Stimulated activated memory B cell treated with anti-CD40 and anti-IgM and Interleukin-4, amounts not matched to agents 10 μg/mL and 1 μg/mL and 100 μg/mL, for 72 hours (primary cell): ENCODE measurements around the gene DIPK2B.

Source experiments
- ATAC-seq: fragments of 150-1000 bp; cut with Tn5 transposase; 2 replicates; pipeline ENCODE4 v1.10.0; 2021
- H3K27ac Mint-ChIP-seq: one replicate; pipeline ENCODE4 v1.8.0; 2022; ENCODE audit warnings: mild to moderate bottlenecking, mixed read lengths
- H3K27me3 Mint-ChIP-seq: one replicate; pipeline ENCODE4 v1.8.0; 2022; ENCODE audit warnings: mixed read lengths
- H3K36me3 Mint-ChIP-seq: one replicate; pipeline ENCODE4 v1.8.0; 2022; ENCODE audit warnings: mixed read lengths
- H3K4me1 Mint-ChIP-seq: one replicate; pipeline ENCODE4 v1.8.0; 2022; ENCODE audit warnings: mixed read lengths
- H3K4me3 Mint-ChIP-seq: one replicate; pipeline ENCODE4 v1.8.0; 2022; ENCODE audit warnings: mild to moderate bottlenecking, moderate library complexity, mixed read lengths
- H3K9me3 Mint-ChIP-seq: one replicate; pipeline ENCODE4 v1.8.0; 2022; ENCODE audit warnings: mixed read lengths

Gene DIPK2B, protein sequence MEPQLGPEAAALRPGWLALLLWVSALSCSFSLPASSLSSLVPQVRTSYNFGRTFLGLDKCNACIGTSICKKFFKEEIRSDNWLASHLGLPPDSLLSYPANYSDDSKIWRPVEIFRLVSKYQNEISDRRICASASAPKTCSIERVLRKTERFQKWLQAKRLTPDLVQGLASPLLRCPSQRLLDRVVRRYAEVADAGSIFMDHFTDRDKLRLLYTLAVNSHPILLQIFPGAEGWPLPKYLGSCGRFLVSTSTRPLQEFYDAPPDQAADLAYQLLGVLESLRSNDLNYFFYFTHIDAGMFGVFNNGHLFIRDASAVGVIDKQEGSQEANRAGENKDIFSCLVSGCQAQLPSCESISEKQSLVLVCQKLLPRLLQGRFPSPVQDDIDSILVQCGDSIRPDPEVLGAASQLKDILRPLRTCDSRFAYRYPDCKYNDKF

DNA sequence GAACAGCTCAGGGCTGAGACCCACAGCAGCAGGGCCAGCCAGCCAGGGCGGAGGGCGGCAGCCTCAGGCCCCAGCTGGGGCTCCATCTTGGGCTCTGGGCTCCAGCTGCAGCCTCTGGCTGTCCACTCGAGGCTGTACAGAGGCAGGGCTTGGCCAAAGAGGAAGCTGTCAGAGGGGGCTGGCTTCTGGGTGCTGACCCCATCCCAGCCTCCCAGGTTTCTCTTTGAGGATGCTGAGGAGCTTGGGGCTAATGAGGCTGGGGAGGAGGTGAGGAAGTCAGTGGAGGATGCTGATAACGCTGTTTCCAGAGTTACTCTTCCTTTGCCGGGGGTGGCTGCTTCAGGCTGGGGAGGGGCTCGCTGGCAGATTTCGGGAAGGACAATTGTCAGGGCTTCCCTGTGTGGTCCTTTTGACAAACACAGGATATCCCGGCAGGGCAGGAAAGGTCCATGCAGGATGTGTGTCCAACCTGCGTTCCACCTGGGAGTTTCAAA lies at the start of gene DIPK2B:
Gene DIPK2B (minus strand): TSS at position 136 of the 494 bp plus-strand sequence. CDS start 50 bp downstream, at position 86.
- Mint-ChIP-seq H3K27me3 (peaks cover 28% of the 10 kb centered on the region), H3K4me3 (no peak within 1 kb of the TSS), H3K36me3 (no peaks in the 10 kb centered on the region), H3K4me1 (no peaks in the 10 kb centered on the region), H3K9me3 (peaks cover 4% of the 10 kb centered on the region), H3K27ac (no peak within 1 kb of the TSS)
- no peak for ATAC-seq

DNA sequence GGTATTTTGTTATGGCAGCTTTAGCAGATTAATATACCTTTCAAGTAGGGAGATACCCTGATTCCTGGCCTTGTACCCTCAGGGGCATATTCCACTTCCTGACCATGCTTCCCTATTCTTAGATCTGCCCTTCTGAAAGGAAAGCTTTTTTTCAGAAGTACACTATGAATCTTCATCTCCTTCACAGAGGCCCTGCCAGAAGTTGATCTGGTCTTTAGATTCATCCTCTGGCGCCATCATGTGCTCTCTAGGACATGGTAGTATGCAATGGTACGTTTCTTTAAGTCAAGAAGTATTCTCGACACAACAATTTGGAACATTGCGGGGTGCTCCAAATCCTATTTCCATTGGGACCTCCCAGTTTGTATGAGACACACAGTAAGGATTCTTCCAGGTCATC lies 39.6 kb upstream of the DIPK2B start:
- Mint-ChIP-seq H3K4me1 (no peaks in the 10 kb centered on the region), H3K36me3 (no peaks in the 10 kb centered on the region), H3K9me3 (no peaks in the 10 kb centered on the region), H3K4me3 (no peak overlapping the region), H3K27me3 (no peaks in the 10 kb centered on the region), H3K27ac (no peak overlapping the region)
- no peak for ATAC-seq

DNA sequence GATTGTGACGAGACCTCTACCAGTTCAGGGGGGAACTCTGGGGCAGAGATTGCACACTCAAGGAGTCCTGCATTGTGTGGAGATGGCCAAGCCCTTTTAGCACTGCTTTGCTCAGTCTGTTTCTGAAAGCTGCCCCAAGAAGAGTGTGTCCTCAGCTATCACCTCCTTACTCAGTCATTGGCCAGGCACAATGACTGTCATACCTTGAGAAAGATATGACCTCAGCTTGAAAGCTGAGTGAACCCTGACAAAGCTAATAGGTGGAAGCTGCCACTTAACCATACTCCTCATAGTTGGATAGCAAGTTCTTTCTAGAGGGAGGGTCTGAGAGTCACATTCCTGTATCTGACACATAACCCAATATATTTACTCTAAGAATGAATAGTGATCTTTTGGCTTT lies 37.8 kb upstream of the DIPK2B start:
- ATAC-seq = no peak
- H3K27ac Mint-ChIP-seq = no peak overlapping the region
- no peaks in the 10 kb centered on the region for H3K36me3 Mint-ChIP-seq
- H3K4me1 Mint-ChIP-seq = no peaks in the 10 kb centered on the region
- no peaks in the 10 kb centered on the region for H3K27me3 Mint-ChIP-seq
- H3K9me3 Mint-ChIP-seq = no peaks in the 10 kb centered on the region
- no peak overlapping the region for H3K4me3 Mint-ChIP-seq

DNA sequence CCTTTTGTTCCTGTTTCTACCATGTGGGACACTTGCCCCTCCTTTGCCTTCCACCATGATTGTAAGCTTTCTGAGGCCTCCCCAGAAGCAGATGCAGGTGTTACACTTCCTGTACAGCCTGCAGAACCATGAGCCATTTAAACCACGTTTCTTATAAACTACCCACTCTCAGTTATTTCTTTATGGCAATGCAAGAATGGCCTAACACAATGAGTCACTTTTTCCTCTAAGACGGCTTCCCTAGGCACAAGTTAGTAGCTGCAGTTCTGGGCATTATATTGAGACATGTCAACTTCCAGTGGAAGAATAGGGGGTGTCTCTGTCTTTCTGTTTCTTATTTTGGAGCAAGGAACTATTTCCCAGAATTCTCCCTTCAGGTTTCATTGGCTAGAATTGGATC lies 32.9 kb upstream of the DIPK2B start:
- Mint-ChIP-seq H3K27me3 (no peaks in the 10 kb centered on the region), H3K4me3 (no peak overlapping the region), H3K27ac (peak overlapping the region; percentile 32), H3K4me1 (peaks cover 27% of the 10 kb centered on the region), H3K9me3 (peaks cover 3% of the 10 kb centered on the region), H3K36me3 (no peaks in the 10 kb centered on the region)
- no peak for ATAC-seq

DNA sequence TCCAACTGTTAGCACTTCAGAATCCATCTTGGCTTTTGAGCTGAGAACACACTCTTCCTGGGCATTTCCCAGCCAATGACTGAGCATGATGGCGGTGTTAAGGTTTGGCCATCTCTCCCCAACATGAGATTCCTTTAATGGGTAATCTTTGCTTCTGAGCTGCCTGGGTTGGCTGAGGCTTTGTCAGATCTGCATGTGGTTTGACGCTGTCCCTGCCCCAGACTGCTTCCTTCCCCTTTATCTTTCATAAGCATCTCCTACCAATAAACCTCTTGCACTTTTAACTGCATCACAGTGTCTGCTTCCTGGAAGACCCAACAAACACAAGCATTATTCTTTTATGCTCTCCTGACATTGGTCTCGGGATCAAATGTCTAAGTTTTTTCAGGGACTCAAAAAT lies 31.5 kb upstream of the DIPK2B start:
- Mint-ChIP-seq H3K27ac (no peak overlapping the region), H3K27me3 (no peaks in the 10 kb centered on the region), H3K36me3 (no peaks in the 10 kb centered on the region), H3K4me1 (peaks cover 27% of the 10 kb centered on the region), H3K4me3 (no peak overlapping the region), H3K9me3 (peaks cover 3% of the 10 kb centered on the region)
- no peak for ATAC-seq

DNA sequence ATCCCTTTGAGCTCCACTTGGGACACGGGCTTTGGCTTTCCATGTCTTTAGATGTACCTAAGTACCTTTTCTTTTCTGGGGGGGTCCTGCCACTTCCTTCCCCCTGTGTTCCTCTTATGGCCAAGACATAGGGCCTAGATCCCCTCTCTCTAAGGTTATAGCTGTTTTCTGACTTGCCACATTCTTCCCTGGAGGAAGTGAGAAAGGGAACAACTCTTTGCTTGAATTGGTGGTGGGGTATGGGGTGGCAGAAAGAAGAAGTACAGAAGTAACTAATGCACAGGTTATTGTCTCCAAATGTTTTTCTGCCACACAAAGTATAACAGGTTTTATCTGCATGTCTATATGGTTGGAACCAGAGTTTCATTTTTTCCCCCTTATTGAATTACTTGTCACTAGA lies 29.7 kb upstream of the DIPK2B start:
- H3K36me3 Mint-ChIP-seq = no peaks in the 10 kb centered on the region
- H3K27ac Mint-ChIP-seq = peak overlapping the region; percentile 12
- H3K4me1 Mint-ChIP-seq = peaks cover 27% of the 10 kb centered on the region
- no peak overlapping the region for H3K4me3 Mint-ChIP-seq
- peaks cover 3% of the 10 kb centered on the region for H3K9me3 Mint-ChIP-seq
- ATAC-seq = peak; percentile 75
- H3K27me3 Mint-ChIP-seq = no peaks in the 10 kb centered on the region

DNA sequence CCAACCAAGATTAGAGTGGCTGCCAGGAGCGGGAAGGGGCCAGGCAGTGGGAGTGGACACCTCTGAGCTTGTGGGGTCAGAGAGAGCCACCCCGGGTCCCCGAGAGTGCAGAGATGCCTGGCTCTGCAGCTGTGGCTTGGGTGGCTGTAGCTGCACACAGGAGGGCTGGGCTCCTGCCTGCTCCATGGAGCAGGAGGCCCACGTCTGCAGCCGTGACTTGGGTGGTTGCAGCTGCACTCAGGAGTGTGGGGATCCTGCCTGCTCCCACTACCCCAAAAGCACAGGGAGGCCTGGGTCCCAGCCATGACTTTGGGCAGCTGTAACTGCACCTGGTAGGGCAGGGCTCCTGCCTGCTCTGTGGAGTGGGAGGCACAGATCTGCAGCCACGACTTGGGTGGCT lies 28.7 kb upstream of the DIPK2B start:
- H3K9me3 Mint-ChIP-seq = peaks cover 3% of the 10 kb centered on the region
- no peak overlapping the region for H3K27ac Mint-ChIP-seq
- H3K27me3 Mint-ChIP-seq = no peaks in the 10 kb centered on the region
- H3K4me3 Mint-ChIP-seq = no peak overlapping the region
- H3K36me3 Mint-ChIP-seq = no peaks in the 10 kb centered on the region
- peaks cover 27% of the 10 kb centered on the region for H3K4me1 Mint-ChIP-seq
- no peak for ATAC-seq

DNA sequence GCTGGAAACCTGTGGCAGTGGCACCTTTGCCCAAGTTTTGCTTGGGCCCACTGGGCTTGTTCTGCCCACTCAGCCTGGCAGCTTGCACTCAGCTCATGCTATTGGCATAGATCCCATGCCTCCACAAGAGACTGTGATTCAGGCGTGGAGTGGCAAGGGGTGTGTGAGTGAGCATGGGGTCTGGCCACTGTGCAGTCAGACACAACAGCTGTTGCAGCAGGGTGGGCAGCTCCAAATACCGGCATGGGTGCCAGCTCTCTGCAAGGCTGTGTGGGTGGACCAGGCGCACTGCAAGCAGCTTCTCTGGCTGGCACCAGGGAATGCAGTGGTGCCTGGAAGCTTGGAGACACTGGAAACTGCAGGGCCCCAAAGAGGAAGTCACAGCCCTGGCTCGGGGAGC lies 27.4 kb upstream of the DIPK2B start:
- ATAC-seq = no peak
- no peak overlapping the region for H3K27ac Mint-ChIP-seq
- no peaks in the 10 kb centered on the region for H3K27me3 Mint-ChIP-seq
- H3K9me3 Mint-ChIP-seq = peaks cover 3% of the 10 kb centered on the region
- H3K4me3 Mint-ChIP-seq = no peak overlapping the region
- H3K4me1 Mint-ChIP-seq = peaks cover 26% of the 10 kb centered on the region
- H3K36me3 Mint-ChIP-seq = no peaks in the 10 kb centered on the region

DNA sequence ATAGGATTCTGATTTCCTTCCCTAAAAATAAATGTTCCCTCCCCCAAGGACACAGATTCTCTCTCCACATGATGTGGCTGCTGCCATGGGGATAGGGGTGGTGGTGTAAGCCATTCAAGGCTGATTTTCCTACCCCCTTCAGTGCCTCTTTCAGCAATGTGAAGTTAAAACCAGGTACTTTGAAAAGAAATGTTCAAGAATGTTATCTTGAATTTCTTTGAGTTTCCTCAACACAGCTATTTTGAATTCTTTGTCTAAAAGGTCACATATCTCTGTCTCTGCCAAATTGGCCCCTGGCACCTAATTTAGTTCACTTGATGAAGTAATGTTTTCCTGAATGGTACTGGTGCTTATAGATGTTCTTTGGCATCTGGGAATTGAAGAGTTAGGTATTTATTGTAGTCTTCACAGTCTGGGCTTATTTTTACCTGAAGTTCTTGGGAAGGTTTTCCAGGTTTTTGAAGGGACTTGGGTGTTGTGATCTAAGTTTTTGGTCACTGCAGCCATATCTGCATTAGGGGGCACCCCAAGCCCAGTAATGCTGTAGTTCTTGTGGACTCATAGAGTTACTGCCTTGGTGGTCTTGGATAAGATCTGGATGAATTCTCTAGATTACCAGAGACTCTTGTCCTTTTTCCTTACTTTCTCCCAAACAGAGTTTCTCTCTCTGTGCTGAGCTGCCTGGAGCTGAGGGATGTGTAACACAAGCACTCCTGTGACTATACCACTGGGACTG lies 7.6 kb upstream of the DIPK2B start:
- H3K27ac Mint-ChIP-seq = no peak overlapping the region
- H3K9me3 Mint-ChIP-seq = peaks cover 13% of the 10 kb centered on the region
- no peaks in the 10 kb centered on the region for H3K36me3 Mint-ChIP-seq
- H3K4me3 Mint-ChIP-seq = no peak overlapping the region
- no peak for ATAC-seq
- H3K4me1 Mint-ChIP-seq = peaks cover 5% of the 10 kb centered on the region
- peaks cover 19% of the 10 kb centered on the region for H3K27me3 Mint-ChIP-seq

DNA sequence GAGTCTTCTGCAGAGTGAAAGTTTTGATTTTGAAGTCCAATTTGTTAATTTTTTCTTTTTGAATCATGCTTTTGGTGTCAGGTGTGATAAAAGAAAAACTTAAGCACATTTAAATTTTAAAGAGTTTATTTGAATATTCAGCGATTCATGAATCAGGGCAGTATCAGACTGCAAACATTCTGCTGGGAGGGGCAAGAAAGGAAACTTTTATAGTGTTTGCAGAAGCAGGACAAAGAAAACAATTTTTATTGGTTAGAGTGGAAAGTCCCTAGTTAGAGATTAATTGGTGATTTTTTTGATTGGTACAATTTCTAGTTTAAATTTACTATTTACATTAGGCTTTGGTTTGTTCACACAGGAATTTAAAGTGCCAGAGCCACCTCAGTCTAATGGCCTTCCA lies 1.5 kb upstream of the DIPK2B start:
- Mint-ChIP-seq H3K36me3 (no peaks in the 10 kb centered on the region), H3K4me3 (no peak overlapping the region), H3K27ac (no peak overlapping the region), H3K4me1 (no peaks in the 10 kb centered on the region), H3K9me3 (peaks cover 13% of the 10 kb centered on the region), H3K27me3 (peaks cover 38% of the 10 kb centered on the region)
- no peak for ATAC-seq

DNA sequence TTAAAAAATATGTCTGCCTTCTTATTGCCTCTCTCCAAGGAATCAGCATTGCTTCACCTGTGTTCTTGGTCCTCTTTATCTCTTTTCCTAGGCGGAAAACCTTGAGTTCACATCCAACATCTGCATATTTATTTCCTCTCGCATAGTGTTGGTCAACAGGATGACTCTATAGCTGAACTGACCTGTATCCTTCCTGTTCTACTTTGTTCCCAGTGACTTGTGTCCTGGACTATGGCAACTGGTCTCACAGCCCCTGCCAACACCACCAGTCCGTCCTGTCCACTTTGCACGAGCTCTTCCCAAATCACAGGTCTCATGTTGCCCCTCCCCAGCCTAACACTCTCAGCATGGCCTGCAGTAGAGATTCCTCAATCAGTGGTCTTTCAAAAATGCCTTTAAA lies 2.0 kb downstream of the DIPK2B start:
- Mint-ChIP-seq H3K27me3 (peaks cover 19% of the 10 kb centered on the region), H3K4me1 (no peaks in the 10 kb centered on the region), H3K27ac (no peak overlapping the region), H3K36me3 (no peaks in the 10 kb centered on the region), H3K9me3 (no peaks in the 10 kb centered on the region), H3K4me3 (no peak overlapping the region)
- ATAC-seq = no peak

DNA sequence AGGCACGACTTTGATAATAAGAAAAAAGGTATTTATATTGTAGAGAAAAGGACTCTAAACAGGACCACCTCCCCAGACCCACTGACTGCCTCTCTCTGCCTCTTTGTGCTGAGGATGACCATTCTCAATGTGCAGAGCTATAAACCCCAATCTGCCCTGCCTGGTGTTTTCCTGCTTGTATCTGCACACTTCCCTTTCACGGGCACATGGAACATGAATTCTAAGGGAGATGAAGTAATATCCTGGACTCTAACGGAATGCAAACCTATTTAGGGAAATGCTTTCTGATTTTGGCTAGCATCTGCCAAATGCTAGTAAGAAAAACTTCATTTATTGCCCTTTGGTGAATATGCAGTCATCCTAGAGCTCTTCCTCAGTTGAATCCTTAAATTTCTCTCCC lies 2.4 kb downstream of the DIPK2B start:
- no peaks in the 10 kb centered on the region for H3K4me1 Mint-ChIP-seq
- H3K9me3 Mint-ChIP-seq = no peaks in the 10 kb centered on the region
- H3K36me3 Mint-ChIP-seq = no peaks in the 10 kb centered on the region
- no peak overlapping the region for H3K27ac Mint-ChIP-seq
- no peak for ATAC-seq
- H3K4me3 Mint-ChIP-seq = no peak overlapping the region
- peaks cover 19% of the 10 kb centered on the region for H3K27me3 Mint-ChIP-seq

DNA sequence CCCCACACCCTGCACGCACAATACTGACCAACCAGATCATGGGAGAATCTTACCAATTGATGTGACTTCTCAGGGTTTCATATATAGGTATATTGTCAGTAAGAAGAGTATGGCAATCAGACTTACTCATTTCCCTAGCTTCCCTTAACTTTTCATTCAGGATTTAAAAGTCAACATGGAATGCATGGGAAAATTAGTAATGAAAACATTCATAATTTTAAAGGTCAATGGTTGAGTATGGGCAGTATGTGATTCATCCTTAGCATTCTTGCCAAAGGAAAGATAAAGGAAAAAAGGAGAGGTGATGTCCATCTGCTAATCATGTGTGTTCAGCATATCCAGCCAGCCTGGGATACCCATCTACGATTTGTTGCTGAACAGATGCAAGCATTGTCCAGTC lies 4.0 kb downstream of the DIPK2B start:
- H3K27me3 Mint-ChIP-seq = peaks cover 17% of the 10 kb centered on the region
- no peak overlapping the region for H3K27ac Mint-ChIP-seq
- no peaks in the 10 kb centered on the region for H3K9me3 Mint-ChIP-seq
- no peak for ATAC-seq
- H3K4me1 Mint-ChIP-seq = peaks cover 7% of the 10 kb centered on the region
- no peaks in the 10 kb centered on the region for H3K36me3 Mint-ChIP-seq
- H3K4me3 Mint-ChIP-seq = no peak overlapping the region

DNA sequence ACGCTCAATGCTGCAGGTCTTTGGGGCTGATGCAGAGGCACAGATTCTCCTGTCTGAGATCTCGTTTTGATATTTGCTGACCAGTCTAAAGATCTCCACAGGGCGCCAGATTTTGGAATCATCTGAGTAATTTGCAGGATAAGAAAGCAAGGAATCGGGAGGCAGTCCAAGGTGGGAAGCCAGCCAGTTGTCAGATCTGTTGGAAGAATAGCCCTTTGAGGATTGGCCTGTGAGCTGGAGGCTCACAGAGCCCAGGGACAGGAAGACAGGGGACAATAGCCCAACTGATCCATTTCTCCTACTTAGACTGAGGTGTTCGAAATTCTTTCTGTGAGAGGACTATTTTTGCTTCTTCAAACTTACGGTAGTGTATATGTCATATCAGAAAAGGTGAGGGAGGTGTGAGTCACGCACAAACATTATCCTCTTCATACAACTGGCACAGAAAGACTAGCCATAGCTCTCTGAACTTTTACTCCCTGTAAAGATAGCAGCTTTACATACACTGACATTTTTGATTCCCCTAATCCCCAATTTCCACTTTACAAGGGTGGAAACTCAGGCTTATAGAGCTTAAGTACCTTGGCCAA lies 8.8 kb downstream of the DIPK2B start:
- no peak for ATAC-seq
- no peaks in the 10 kb centered on the region for H3K9me3 Mint-ChIP-seq
- H3K4me1 Mint-ChIP-seq = peaks cover 26% of the 10 kb centered on the region
- H3K4me3 Mint-ChIP-seq = peak overlapping the region; percentile 38
- H3K36me3 Mint-ChIP-seq = no peaks in the 10 kb centered on the region
- no peaks in the 10 kb centered on the region for H3K27me3 Mint-ChIP-seq
- H3K27ac Mint-ChIP-seq = no peak overlapping the region

DNA sequence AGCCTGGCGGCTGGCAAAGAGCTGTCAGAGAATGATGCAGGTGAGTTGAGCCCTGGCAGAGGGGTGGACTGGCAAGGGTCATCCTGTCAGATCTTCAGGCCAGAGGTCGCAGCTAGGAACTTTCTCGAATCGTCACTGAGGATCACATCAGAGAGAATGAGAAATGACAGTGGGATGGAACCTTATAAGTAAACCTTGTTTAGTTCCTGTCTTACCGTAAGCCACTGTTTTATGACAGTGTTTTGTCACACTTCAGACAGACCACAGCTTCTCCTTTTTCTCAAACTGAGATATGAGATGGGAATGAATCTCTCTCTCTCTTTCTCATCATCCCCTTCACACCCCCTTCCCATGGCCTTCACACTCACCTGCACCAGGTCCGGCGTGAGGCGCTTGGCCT lies 9.3 kb downstream of the DIPK2B start:
- peaks cover 26% of the 10 kb centered on the region for H3K4me1 Mint-ChIP-seq
- H3K9me3 Mint-ChIP-seq = no peaks in the 10 kb centered on the region
- H3K36me3 Mint-ChIP-seq = no peaks in the 10 kb centered on the region
- peak; percentile 81 for ATAC-seq
- H3K4me3 Mint-ChIP-seq = peak overlapping the region; percentile 38
- peak overlapping the region; percentile 42 for H3K27ac Mint-ChIP-seq
- H3K27me3 Mint-ChIP-seq = no peaks in the 10 kb centered on the region
